ENCODE measurements around the gene UQCRC1. TPM values are rescaled to one million over a fixed set of nuclear protein-coding genes. Genes with fewer than 3 reads are reported as not detected.
A peak's percentile ranks its signal among the peaks of the same experiment; 100 is the strongest.

UQCRC1 gene
- total and polyA plus RNA-seq, 8 donors: 148 to 203 (median 166) TPM

GRCh38 chr3:48594417-48595049 is 14.9 kb downstream of the UQCRC1 start:
- TF ChIP-seq CTCF (IDR thresholded peaks at IDR 0.05): no peak
- ATAC-seq: no peak
- intact Hi-C loops (cut with DNase I): no loop called here

GRCh38 chr3:48593337-48593736 is 16.1 kb downstream of the UQCRC1 start:
- Histone ChIP-seq H3K27me3 (peaks cover 7 to 67% of the 10 kb centered on the region in 2 donors), H3K9me3 (no peaks in the 10 kb centered on the region), H3K36me3 (peaks cover 0 to 17% of the 10 kb centered on the region in 2 donors), H3K4me1 (peaks cover 4 to 18% of the 10 kb centered on the region in 2 donors), H3K4me3 (no peak overlapping the region), H3K27ac (no peak overlapping the region)
- intact Hi-C loops (cut with DNase I): no loop called here
- DNase-seq (peak in 1 of 4 donors; percentile 65), ATAC-seq (no peak)
- no peak for TF ChIP-seq CTCF (IDR thresholded peaks at IDR 0.05)

More at GRCh38 chr3:48594417-48595049, 14.9 kb downstream of the UQCRC1 start:
- Histone ChIP-seq H3K9me3 (no peaks in the 10 kb centered on the region), H3K4me1 (peaks cover 4 to 22% of the 10 kb centered on the region in 2 donors), H3K27me3 (peaks cover 7 to 55% of the 10 kb centered on the region in 2 donors), H3K27ac (no peak overlapping the region), H3K4me3 (peak overlapping the region in 1 of 2 donors; percentile 15), H3K36me3 (peaks cover 0 to 29% of the 10 kb centered on the region in 2 donors)
- DNase-seq: peak in 2 of 4 donors; percentile 10 to 75

- DNase-seq (peak in 1 of 4 donors; percentile 68), ATAC-seq (no peak)
- H3K36me3 ChIP-seq: peaks cover 0 to 9% of the 10 kb centered on the region in 2 donors
- intact Hi-C loops (cut with DNase I): no loop called here
- no peak overlapping the region for H3K4me3 ChIP-seq
- no peak overlapping the region for H3K27ac ChIP-seq
- H3K4me1 ChIP-seq: peaks cover 4 to 18% of the 10 kb centered on the region in 2 donors
- H3K27me3 ChIP-seq: peaks cover 7 to 74% of the 10 kb centered on the region in 2 donors
- no peaks in the 10 kb centered on the region for H3K9me3 ChIP-seq
- TF ChIP-seq CTCF (IDR thresholded peaks at IDR 0.05): no peak
Measured at GRCh38 chr3:48592519-48593087, 16.8 kb downstream of the UQCRC1 start.

GRCh38 chr3:48591886-48592518 is 17.4 kb downstream of the UQCRC1 start:
- TF ChIP-seq CTCF (IDR thresholded peaks at IDR 0.05): no peak
- DNase-seq (peak in 1 of 4 donors; percentile 62), ATAC-seq (no peak)
- peaks cover 0 to 3% of the 10 kb centered on the region in 2 donors for H3K36me3 ChIP-seq
- no peaks in the 10 kb centered on the region for H3K9me3 ChIP-seq
- H3K27me3 ChIP-seq: peaks cover 7 to 75% of the 10 kb centered on the region in 2 donors
- no peak overlapping the region for H3K27ac ChIP-seq
- no peak overlapping the region for H3K4me3 ChIP-seq
- peaks cover 4 to 18% of the 10 kb centered on the region in 2 donors for H3K4me1 ChIP-seq
- intact Hi-C loops (cut with DNase I): no loop called here

- Histone ChIP-seq H3K27ac (no peak overlapping the region), H3K36me3 (no peaks in the 10 kb centered on the region), H3K27me3 (peaks cover 7 to 75% of the 10 kb centered on the region in 2 donors), H3K4me3 (no peak overlapping the region), H3K4me1 (peaks cover 4 to 18% of the 10 kb centered on the region in 2 donors), H3K9me3 (no peaks in the 10 kb centered on the region)
- ATAC-seq (no peak), DNase-seq (no peak)
- intact Hi-C loops (cut with DNase I): no loop called here
- TF ChIP-seq CTCF (IDR thresholded peaks at IDR 0.05): no peak
Measured at GRCh38 chr3:48591436-48591835, 18.0 kb downstream of the UQCRC1 start.
